Measurements from ENCODE around the gene AOPEP. TPM values are rescaled to one million over a fixed set of nuclear protein-coding genes. Genes with fewer than 3 reads are reported as not detected.

The AOPEP gene
- polyA plus RNA-seq, 1 of the 3 experiments (the other 2 are of a cell fraction) = 54.6 TPM

DNA sequence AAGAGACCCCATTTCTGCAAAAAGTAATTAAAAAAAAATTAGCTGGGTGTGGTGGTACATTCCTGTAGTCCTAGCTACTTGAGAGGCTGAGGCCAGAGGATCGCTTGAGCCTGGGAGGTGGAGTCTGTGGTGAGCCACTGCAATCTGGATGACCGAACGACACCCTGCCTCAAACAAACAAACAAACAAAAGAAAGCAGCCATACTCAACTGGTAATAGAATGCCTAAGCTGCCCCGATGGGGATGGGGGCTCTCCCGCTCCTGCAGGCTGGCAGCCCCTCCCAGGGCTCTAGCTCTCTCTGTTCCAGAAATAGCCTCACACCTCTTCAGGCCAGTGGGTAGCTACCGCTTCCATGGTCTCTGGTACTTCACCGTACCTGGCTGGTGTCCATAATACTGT lies 349.2 kb downstream of the AOPEP start:
- Histone ChIP-seq H3K9me3 (no peaks in the 10 kb centered on the region), H3K27me3 (ENCODE audit: insufficient read depth) (no peaks in the 10 kb centered on the region), H3K9me2 (no peaks in the 10 kb centered on the region), H2AFZ (ENCODE audit: low read depth) (no peak overlapping the region), H3K4me3 (ENCODE audit: low read depth in 2 of 2, low read length in 1 of 2) (no peak overlapping the region), H3K9ac (no peak overlapping the region), H3K4me2 (no peak overlapping the region), H4K20me1 (ENCODE audit: insufficient read depth) (peaks cover 96% of the 10 kb centered on the region), H3K36me3 (replicated peaks in 1 of 2; ENCODE audit: control insufficient read depth in 1 of 2, insufficient read depth in 2 of 2, low read length in 1 of 2) (peaks cover 46 to 76% of the 10 kb centered on the region in 2 experiments), H3K79me2 (ENCODE audit: insufficient read depth) (peaks cover 99% of the 10 kb centered on the region), H3K4me1 (ENCODE audit: control insufficient read depth in 1 of 2, insufficient read depth in 2 of 2, low read depth in 1 of 2, low read length in 1 of 2) (peaks cover 0 to 70% of the 10 kb centered on the region in 2 experiments; a peak in 1 of 4 replicates), H3K27ac (ENCODE audit: low read depth in 2 of 2, low read length in 1 of 2) (no peak overlapping the region), H3F3A (replicated peaks; ENCODE audit: insufficient read depth) (peaks cover 5% of the 10 kb centered on the region)
- TF ChIP-seq TCF12 (IDR thresholded peaks at IDR 0.05) (no peak), EZH2phosphoT487 (IDR thresholded peaks at IDR 0.05; ENCODE audit: borderline replicate concordance, low read depth) (no peak), ELF1 (IDR thresholded peaks at IDR 0.05) (no peak), RFX5 (IDR thresholded peaks at IDR 0.05; ENCODE audit: low read length) (no peak), JUND (IDR thresholded peaks at IDR 0.05) (no peak)
- TF ChIP-seq, protein P1, sequence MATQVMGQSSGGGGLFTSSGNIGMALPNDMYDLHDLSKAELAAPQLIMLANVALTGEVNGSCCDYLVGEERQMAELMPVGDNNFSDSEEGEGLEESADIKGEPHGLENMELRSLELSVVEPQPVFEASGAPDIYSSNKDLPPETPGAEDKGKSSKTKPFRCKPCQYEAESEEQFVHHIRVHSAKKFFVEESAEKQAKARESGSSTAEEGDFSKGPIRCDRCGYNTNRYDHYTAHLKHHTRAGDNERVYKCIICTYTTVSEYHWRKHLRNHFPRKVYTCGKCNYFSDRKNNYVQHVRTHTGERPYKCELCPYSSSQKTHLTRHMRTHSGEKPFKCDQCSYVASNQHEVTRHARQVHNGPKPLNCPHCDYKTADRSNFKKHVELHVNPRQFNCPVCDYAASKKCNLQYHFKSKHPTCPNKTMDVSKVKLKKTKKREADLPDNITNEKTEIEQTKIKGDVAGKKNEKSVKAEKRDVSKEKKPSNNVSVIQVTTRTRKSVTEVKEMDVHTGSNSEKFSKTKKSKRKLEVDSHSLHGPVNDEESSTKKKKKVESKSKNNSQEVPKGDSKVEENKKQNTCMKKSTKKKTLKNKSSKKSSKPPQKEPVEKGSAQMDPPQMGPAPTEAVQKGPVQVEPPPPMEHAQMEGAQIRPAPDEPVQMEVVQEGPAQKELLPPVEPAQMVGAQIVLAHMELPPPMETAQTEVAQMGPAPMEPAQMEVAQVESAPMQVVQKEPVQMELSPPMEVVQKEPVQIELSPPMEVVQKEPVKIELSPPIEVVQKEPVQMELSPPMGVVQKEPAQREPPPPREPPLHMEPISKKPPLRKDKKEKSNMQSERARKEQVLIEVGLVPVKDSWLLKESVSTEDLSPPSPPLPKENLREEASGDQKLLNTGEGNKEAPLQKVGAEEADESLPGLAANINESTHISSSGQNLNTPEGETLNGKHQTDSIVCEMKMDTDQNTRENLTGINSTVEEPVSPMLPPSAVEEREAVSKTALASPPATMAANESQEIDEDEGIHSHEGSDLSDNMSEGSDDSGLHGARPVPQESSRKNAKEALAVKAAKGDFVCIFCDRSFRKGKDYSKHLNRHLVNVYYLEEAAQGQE (IDR thresholded peaks at IDR 0.05; ENCODE audit: low read depth, low read length) = no peak
- no peak for DNase-seq
- ChIA-PET CTCF (interaction anchor here (1.5 to 2.1 kb wide), 2 partner anchors 20 to 27 kb away, joined by 3 to 6 read pairs; no protein-coding TSS in a partner anchor), POLR2A (interaction anchor here (1.3 kb wide), 1 partner anchor 30 kb away, joined by 3 read pairs; no protein-coding TSS in a partner anchor)
- 82% methylated on average over 6 of the region's 7 CpGs for WGBS (ENCODE audit: low lambda C conversion rate)

DNA sequence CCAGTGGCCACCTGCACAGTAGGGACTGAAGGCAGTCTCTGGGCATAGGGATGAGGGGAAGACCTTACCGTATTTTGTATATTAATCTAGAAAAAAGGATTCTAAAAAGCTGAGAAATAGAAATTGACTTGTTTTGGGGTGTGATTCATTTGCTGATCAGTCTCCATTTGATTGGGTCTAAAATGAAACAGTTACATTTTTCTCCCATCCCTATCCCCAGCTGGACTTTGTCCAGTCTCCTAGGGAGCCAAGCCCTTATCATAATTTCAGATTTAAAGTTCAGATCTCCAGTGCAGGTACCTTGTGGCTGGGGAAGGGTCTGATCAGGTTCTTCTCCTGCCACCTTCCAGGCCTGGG lies 350.2 kb downstream of the AOPEP start:
- TF ChIP-seq, protein P2, sequence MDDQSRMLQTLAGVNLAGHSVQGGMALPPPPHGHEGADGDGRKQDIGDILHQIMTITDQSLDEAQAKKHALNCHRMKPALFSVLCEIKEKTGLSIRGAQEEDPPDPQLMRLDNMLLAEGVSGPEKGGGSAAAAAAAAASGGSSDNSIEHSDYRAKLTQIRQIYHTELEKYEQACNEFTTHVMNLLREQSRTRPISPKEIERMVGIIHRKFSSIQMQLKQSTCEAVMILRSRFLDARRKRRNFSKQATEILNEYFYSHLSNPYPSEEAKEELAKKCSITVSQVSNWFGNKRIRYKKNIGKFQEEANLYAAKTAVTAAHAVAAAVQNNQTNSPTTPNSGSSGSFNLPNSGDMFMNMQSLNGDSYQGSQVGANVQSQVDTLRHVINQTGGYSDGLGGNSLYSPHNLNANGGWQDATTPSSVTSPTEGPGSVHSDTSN (IDR thresholded peaks at IDR 0.05) = no peak
- TF ChIP-seq FOXJ3 (CRISPR knock-in tag; IDR thresholded peaks at IDR 0.05) (no peak), GATA2 (CRISPR knock-in tag; IDR thresholded peaks at IDR 0.05) (no peak), POLR2AphosphoS5 (IDR thresholded peaks at IDR 0.05; ENCODE audit: low read depth, low read length) (no peak), YY1 (IDR thresholded peaks at IDR 0.05; ENCODE audit: low read depth) (no peak)
- TF ChIP-seq, protein P3, sequence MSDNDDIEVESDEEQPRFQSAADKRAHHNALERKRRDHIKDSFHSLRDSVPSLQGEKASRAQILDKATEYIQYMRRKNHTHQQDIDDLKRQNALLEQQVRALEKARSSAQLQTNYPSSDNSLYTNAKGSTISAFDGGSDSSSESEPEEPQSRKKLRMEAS (IDR thresholded peaks at IDR 0.05; ENCODE audit: low read depth) = no peak
- TF ChIP-seq, protein P4, sequence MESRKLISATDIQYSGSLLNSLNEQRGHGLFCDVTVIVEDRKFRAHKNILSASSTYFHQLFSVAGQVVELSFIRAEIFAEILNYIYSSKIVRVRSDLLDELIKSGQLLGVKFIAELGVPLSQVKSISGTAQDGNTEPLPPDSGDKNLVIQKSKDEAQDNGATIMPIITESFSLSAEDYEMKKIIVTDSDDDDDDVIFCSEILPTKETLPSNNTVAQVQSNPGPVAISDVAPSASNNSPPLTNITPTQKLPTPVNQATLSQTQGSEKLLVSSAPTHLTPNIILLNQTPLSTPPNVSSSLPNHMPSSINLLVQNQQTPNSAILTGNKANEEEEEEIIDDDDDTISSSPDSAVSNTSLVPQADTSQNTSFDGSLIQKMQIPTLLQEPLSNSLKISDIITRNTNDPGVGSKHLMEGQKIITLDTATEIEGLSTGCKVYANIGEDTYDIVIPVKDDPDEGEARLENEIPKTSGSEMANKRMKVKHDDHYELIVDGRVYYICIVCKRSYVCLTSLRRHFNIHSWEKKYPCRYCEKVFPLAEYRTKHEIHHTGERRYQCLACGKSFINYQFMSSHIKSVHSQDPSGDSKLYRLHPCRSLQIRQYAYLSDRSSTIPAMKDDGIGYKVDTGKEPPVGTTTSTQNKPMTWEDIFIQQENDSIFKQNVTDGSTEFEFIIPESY (IDR thresholded peaks at IDR 0.05; ENCODE audit: borderline replicate concordance, low read depth) = no peak
- TF ChIP-seq, protein P5, sequence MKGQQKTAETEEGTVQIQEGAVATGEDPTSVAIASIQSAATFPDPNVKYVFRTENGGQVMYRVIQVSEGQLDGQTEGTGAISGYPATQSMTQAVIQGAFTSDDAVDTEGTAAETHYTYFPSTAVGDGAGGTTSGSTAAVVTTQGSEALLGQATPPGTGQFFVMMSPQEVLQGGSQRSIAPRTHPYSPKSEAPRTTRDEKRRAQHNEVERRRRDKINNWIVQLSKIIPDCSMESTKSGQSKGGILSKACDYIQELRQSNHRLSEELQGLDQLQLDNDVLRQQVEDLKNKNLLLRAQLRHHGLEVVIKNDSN (IDR thresholded peaks at IDR 0.05; ENCODE audit: borderline replicate concordance, low read depth) = no peak
- peaks cover 98% of the 10 kb centered on the region for H4K20me1 ChIP-seq (ENCODE audit: insufficient read depth)
- WGBS (ENCODE audit: low lambda C conversion rate) = 96% methylated on average over 1 of the region's 1 CpG
- ChIA-PET CTCF (interaction anchor here (2.1 kb wide), 1 partner anchor 26 kb away, joined by 6 read pairs; no protein-coding TSS in a partner anchor), POLR2A (interaction anchor here (1.3 kb wide), 1 partner anchor 31 kb away, joined by 3 read pairs; no protein-coding TSS in a partner anchor)
- H3K9ac ChIP-seq = no peak overlapping the region
- H3K9me2 ChIP-seq = no peaks in the 10 kb centered on the region
- H3K4me2 ChIP-seq = no peak overlapping the region
- peaks cover 92% of the 10 kb centered on the region for H3K79me2 ChIP-seq (ENCODE audit: insufficient read depth)
- no peak overlapping the region for H2AFZ ChIP-seq (ENCODE audit: low read depth)
- no peaks in the 10 kb centered on the region for H3K27me3 ChIP-seq (ENCODE audit: insufficient read depth)
- H3K9me3 ChIP-seq = no peaks in the 10 kb centered on the region
- no peak overlapping the region for H3K4me3 ChIP-seq (ENCODE audit: low read depth in 2 of 2, low read length in 1 of 2)
- H3K27ac ChIP-seq (ENCODE audit: low read depth in 2 of 2, low read length in 1 of 2) = peak overlapping the region in 1 of 2 experiments; percentile 53; a peak in 1 of 4 replicates
- H3K4me1 ChIP-seq (ENCODE audit: control insufficient read depth in 1 of 2, insufficient read depth in 2 of 2, low read depth in 1 of 2, low read length in 1 of 2) = peaks cover 0 to 61% of the 10 kb centered on the region in 2 experiments; a peak in 1 of 4 replicates
- DNase-seq = no peak
- H3K36me3 ChIP-seq (replicated peaks in 1 of 2; ENCODE audit: control insufficient read depth in 1 of 2, insufficient read depth in 2 of 2, low read length in 1 of 2) = peaks cover 55 to 76% of the 10 kb centered on the region in 2 experiments
- peaks cover 5% of the 10 kb centered on the region for H3F3A ChIP-seq (replicated peaks; ENCODE audit: insufficient read depth)
